22Rv1 (cell line): ENCODE results near the gene ASXL1.

Source experiments
- ZFX ChIP-seq: fragments of 450-650 bp; IDR thresholded peaks from 2 replicates; pipeline ENCODE4 v1.6.1; 2017; ENCODE audit warnings: antibody characterized with exemption, borderline replicate concordance
- TF ChIP-seq, protein P1 (sequence below): fragments of 450-650 bp; IDR thresholded peaks from 2 replicates; pipeline ENCODE4 v1.5.1; 2017; ENCODE audit warnings: mild to moderate bottlenecking

DNA sequence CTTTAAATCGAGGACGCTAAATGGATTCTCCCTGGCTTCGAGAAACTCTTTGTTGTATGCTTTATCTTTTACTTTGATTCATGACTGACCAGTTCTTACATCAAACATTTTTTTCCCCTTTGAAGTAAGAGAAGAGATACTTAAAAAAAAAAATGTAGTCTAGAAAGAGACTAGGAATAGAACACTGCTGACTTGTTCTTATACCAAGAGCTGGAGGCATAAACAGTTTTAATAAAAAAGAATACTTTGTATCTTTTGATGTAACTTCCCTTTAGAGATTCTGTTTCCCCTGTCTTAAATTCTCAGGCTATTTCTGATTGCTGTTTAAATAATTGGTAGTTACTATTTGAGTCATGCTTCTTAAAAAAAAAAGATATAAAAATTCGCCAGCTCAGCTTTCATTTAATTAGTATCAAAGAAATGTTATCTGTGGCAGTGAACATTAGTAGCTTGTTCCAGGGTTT, 4.8 kb downstream of the ASXL1 start:
- TF ChIP-seq, protein P1, sequence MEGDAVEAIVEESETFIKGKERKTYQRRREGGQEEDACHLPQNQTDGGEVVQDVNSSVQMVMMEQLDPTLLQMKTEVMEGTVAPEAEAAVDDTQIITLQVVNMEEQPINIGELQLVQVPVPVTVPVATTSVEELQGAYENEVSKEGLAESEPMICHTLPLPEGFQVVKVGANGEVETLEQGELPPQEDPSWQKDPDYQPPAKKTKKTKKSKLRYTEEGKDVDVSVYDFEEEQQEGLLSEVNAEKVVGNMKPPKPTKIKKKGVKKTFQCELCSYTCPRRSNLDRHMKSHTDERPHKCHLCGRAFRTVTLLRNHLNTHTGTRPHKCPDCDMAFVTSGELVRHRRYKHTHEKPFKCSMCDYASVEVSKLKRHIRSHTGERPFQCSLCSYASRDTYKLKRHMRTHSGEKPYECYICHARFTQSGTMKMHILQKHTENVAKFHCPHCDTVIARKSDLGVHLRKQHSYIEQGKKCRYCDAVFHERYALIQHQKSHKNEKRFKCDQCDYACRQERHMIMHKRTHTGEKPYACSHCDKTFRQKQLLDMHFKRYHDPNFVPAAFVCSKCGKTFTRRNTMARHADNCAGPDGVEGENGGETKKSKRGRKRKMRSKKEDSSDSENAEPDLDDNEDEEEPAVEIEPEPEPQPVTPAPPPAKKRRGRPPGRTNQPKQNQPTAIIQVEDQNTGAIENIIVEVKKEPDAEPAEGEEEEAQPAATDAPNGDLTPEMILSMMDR: no peak
- no peak for TF ChIP-seq ZFX
